K562 (cell line): Measurements from ENCODE around the gene NLGN3. TPM values are rescaled to one million over a fixed set of nuclear protein-coding genes. Genes with fewer than 3 reads are reported as not detected.

Experiments used
- ATAC-seq: fragments of 200-7000 bp; cut with Tn5 transposase; 3 replicates; pipeline ENCODE4 v1.9.1; 2020; ENCODE audit warnings: moderate library complexity
- BruUV-seq: library from RNA; stranded (reverse); fragments of 400-500 nt; replicated peaks from 2 replicates; lab custom pipeline; 2021; lab: Mats Ljungman, UMichigan
- CTCF ChIA-PET: fragments of 300-600 bp; formaldehyde crosslinking; extraction: SDS; loops from one replicate; lab custom pipeline; 2021; ENCODE audit warnings: low intra/inter-chr PET ratio; lab: Yijun Ruan, JAX
- POLR2A ChIA-PET: fragments of 300-600, 350-650 bp; sonication (Branson Sonifier 250); formaldehyde crosslinking; extraction: SDS; loops from one replicate; lab custom pipeline; 2021; ENCODE audit warnings: antibody characterized with exemption, inconsistent platforms; lab: Yijun Ruan, JAX
- DNase-seq, 4 experiments: peaks; one replicate each; pipeline versions ENCODE4 v3.0.0 to v3.0.0-alpha.2; 2011 to 2018; ENCODE audit warnings: low spot score in 3 of 4, mixed read lengths in 3 of 4; ENCODE audit errors: extremely low read depth in 1 of 4
- FAIRE-seq: peaks from 2 replicates; lab custom pipeline; 2011; peaks lifted over from hg19 to GRCh38; lab: Jason Lieb, UNC
- H2AFZ ChIP-seq: 2 replicates; pipeline ENCODE4 v1.6.0; 2011; ENCODE audit warnings: low read depth, low read length, control low read depth, inconsistent platforms
- H3K27ac ChIP-seq: fragments of 200-600 bp; 3 replicates; pipeline ENCODE4 v1.8.0; 2011; ENCODE audit warnings: low read depth, mild to moderate bottlenecking, control low read depth, inconsistent platforms, low read length, moderate library complexity, mixed read lengths; ENCODE audit errors: extremely low read depth
- H3K27me3 ChIP-seq, 2 experiments: fragments of 300-600 bp in 1 of 2; 2 replicates in 1 of 2; 3 replicates in 1 of 2; pipeline versions ENCODE4 v1.6.0 to v1.8.0; 2011; ENCODE audit warnings: inconsistent platforms in 2 of 2, low read length in 2 of 2, mild to moderate bottlenecking in 1 of 2, mixed read lengths in 1 of 2, moderate library complexity in 1 of 2; ENCODE audit not compliant: control insufficient read depth in 2 of 2, insufficient read depth in 2 of 2
- H3K36me3 ChIP-seq: fragments of 300-600 bp; 3 replicates; pipeline ENCODE4 v1.8.0; 2011; ENCODE audit warnings: mild to moderate bottlenecking, low read length, inconsistent platforms; ENCODE audit not compliant: control insufficient read depth, insufficient read depth
- H3K4me1 ChIP-seq, 2 experiments: fragments of 200-600 bp in 1 of 2; replicated peaks in 1 of 2; 2 replicates in 1 of 2; 3 replicates in 1 of 2; pipeline versions ENCODE4 v1.5.1 to v1.8.0; 2011; ENCODE audit warnings: inconsistent platforms in 2 of 2, low read length in 2 of 2, mild to moderate bottlenecking in 1 of 2, mixed read lengths in 1 of 2, moderate library complexity in 1 of 2; ENCODE audit not compliant: control insufficient read depth in 2 of 2, insufficient read depth in 2 of 2
- H3K4me2 ChIP-seq: 2 replicates; pipeline ENCODE4 v1.6.1; 2011; ENCODE audit warnings: low read length, control low read depth, inconsistent platforms, mixed read lengths; ENCODE audit not compliant: insufficient read depth
- H3K4me3 ChIP-seq: fragments of 200-600 bp; sonication (generic), shearing (Covaris generic); 2 replicates; pipeline ENCODE4 v1.5.1; 2016; ENCODE audit warnings: control low read depth, inconsistent platforms
- H3K79me2 ChIP-seq: fragments of 200-600 bp; 3 replicates; pipeline ENCODE4 v1.8.0; 2011; ENCODE audit warnings: low read length, inconsistent platforms; ENCODE audit not compliant: control insufficient read depth, insufficient read depth
- H3K9ac ChIP-seq, 2 experiments: 2 replicates each; pipeline versions ENCODE4 v1.6.0 to v1.6.1; 2011; ENCODE audit warnings: low read depth in 2 of 2, low read length in 2 of 2, control low read depth in 1 of 2, inconsistent platforms in 1 of 2, mild to moderate bottlenecking in 1 of 2, mixed read lengths in 1 of 2; ENCODE audit not compliant: insufficient read depth in 1 of 2
- H3K9me1 ChIP-seq: one replicate; pipeline ENCODE4 v1.6.0; 2011; ENCODE audit warnings: inconsistent platforms, mild to moderate bottlenecking, low read length, moderate library complexity; ENCODE audit not compliant: control insufficient read depth, insufficient read depth
- H3K9me3 ChIP-seq: replicated peaks from 2 replicates; pipeline ENCODE4 v1.5.1; 2011; ENCODE audit warnings: low read depth, low read length, inconsistent platforms; ENCODE audit not compliant: control insufficient read depth, insufficient read depth
- H4K20me1 ChIP-seq: replicated peaks from 2 replicates; pipeline ENCODE4 v1.6.1; 2011; ENCODE audit warnings: low read length, inconsistent platforms, mixed read lengths; ENCODE audit not compliant: control insufficient read depth, insufficient read depth
- AFF4 ChIP-seq: sonication (generic); formaldehyde crosslinking; IDR thresholded peaks from 2 replicates; pipeline ENCODE4 v1.8.0; 2023; ENCODE audit warnings: mild to moderate bottlenecking, missing genetic modification reagents
- HCFC1 ChIP-seq: IDR thresholded peaks from 2 replicates; pipeline ENCODE4 v1.6.1; 2012; ENCODE audit warnings: low read depth, low read length, improper control_type of control experiment
- KLF16 ChIP-seq: IDR thresholded peaks from 2 replicates; pipeline ENCODE4 v1.6.1; 2016; ENCODE audit warnings: antibody characterized with exemption
- NUFIP1 ChIP-seq: fragments of 450-650 bp; IDR thresholded peaks from 2 replicates; pipeline ENCODE4 v1.6.1; 2018; ENCODE audit not compliant: partially characterized antibody
- PTRF ChIP-seq: fragments of 450-650 bp; IDR thresholded peaks from 2 replicates; pipeline ENCODE4 v1.6.1; 2016; ENCODE audit warnings: mild to moderate bottlenecking, missing genetic modification characterization, missing compliant biosample characterization
- RCOR1 ChIP-seq, 2 experiments: IDR thresholded peaks; 2 replicates each; pipeline ENCODE4 v1.6.1; 2012; ENCODE audit warnings: low read depth in 2 of 2, low read length in 2 of 2, borderline replicate concordance in 1 of 2, improper control_type of control experiment in 1 of 2
- SFPQ ChIP-seq: fragments of 200-400 bp; formaldehyde crosslinking; IDR thresholded peaks from 2 replicates; pipeline ENCODE4 v1.6.1; 2017; ENCODE audit warnings: mild to moderate bottlenecking, low read depth, low read length, moderate library complexity
- SREBF2 ChIP-seq: sonication (generic); formaldehyde crosslinking; IDR thresholded peaks from 2 replicates; pipeline ENCODE4 v1.4.0; 2020; ENCODE audit warnings: mild to moderate bottlenecking, missing genetic modification reagents
- SRSF1 ChIP-seq: fragments of 200-400 bp; formaldehyde crosslinking; IDR thresholded peaks from 2 replicates; pipeline ENCODE4 v1.6.1; 2017; ENCODE audit warnings: mild to moderate bottlenecking, low read depth, low read length, moderate library complexity
- TCF15 ChIP-seq: fragments of 250-450 bp; sonication (Bioruptor Pico); IDR thresholded peaks from 2 replicates; pipeline ENCODE4 v1.8.0; 2022; ENCODE audit warnings: moderate library complexity, mild to moderate bottlenecking, inconsistent platforms
- TCFL5 ChIP-seq: fragments of 250-450 bp; sonication (Bioruptor Pico); conservative IDR thresholded peaks from 2 replicates; pipeline ENCODE4 v1.6.1; 2021; ENCODE audit warnings: mild to moderate bottlenecking, moderate library complexity, matching md5 sums
- ZNF165 ChIP-seq: fragments of 250-450 bp; sonication (Bioruptor Pico); IDR thresholded peaks from 2 replicates; pipeline ENCODE4 v1.4.0; 2020; ENCODE audit warnings: borderline replicate concordance
- WGBS: fragments of 100-300 bp; shearing (Covaris generic); methylation state at CpG from one replicate; pipeline ENCODE4 v1.1.6; 2016; ENCODE audit warnings: low coverage, mixed read lengths; ENCODE audit not compliant: insufficient coverage; ENCODE audit errors: missing lambda C conversion rate; 5-methylcytosine and 5-hydroxymethylcytosine counted together
- in situ Hi-C: fragments of 300-500 bp; cut with MboI; formaldehyde crosslinking; loops from 4 replicates; pipeline ENCODE4 v1.15.0; 2018; ENCODE audit warnings: inconsistent platforms, mixed read lengths
- intact Hi-C: fragments of 100-400 bp; cut with micrococcal nuclease; formaldehyde crosslinking; loops from 2 replicates; pipeline ENCODE4 v1.14.2; 2022
- polyA plus RNA-seq, 8 experiments: library from polyadenylated mRNA; depleted of rRNA in 4 of 8; stranded (reverse) in 5 of 8; unstranded in 3 of 8; fragments of >200 nt; fragmentation: Nextera tagmentation in 2 of 8; fragmentation: Illumina TruSeq in 1 of 8; extraction: Ambion mirVana in 2 of 8; extraction: Trizol in 1 of 8; gene quantifications; 2 replicates each; pipeline versions ENCODE4 v1.2.1 to v1.2.3, GENCODE V29; 2011 to 2014; ENCODE audit warnings: inconsistent platforms in 1 of 8, missing spikeins in 1 of 8
- total RNA-seq, 7 experiments: library from RNA; depleted of rRNA in 6 of 7; stranded (reverse); fragments of >200 nt in 6 of 7; fragmentation: Illumina TruSeq in 2 of 7; extraction: Trizol in 2 of 7; gene quantifications; 2 replicates each; pipeline versions ENCODE4 v1.2.1 to v1.2.3, GENCODE V29; 2011 to 2021; ENCODE audit warnings: low replicate concordance in 1 of 7

The NLGN3 gene
- total and polyA plus RNA-seq, 9 of the 15 experiments (the other 6 are each of a cell fraction or from before 2014, with no cell fraction given), result 0.03 to 0.86 (median 0.25) TPM

GRCh38 chrX:71107762-71108360, 36.8 kb upstream of the NLGN3 start (continued):
- TF ChIP-seq HCFC1 (no peak), ZNF165 (CRISPR knock-in tag) (no peak), RCOR1 (IDR thresholded peaks at IDR 0.05; ENCODE audit: borderline replicate concordance in 1 of 2, low read depth in 2 of 2, low read length in 2 of 2) (no peak), TCFL5 (CRISPR knock-in tag) (no peak)

- ChIA-PET POLR2A (interaction anchor here (1.3 kb wide), 1 partner anchor 22 kb away, joined by 4 read pairs; no protein-coding TSS in a partner anchor), CTCF (no interaction called here)
- no peaks in the 10 kb centered on the region for H4K20me1 ChIP-seq
- no peak overlapping the region; the same call in 2 of the 3 replicates for H3K27ac ChIP-seq
- peaks cover 21% of the 10 kb centered on the region; the same call in 2 of the 3 replicates for H3K79me2 ChIP-seq
- H2AFZ ChIP-seq, result no peak overlapping the region
- DNase-seq, result no peak
- no peaks in the 10 kb centered on the region for H3K9me3 ChIP-seq
- WGBS, result 93% methylated on average over 6 of the region's 6 CpGs
- H3K9me1 ChIP-seq, result no peaks in the 10 kb centered on the region
- no TSS peak for BruUV-seq
- no peaks in the 10 kb centered on the region for H3K27me3 ChIP-seq
- no peak overlapping the region for H3K4me3 ChIP-seq
- ATAC-seq, result peak; percentile 13; the same call in 1 of the 3 replicates
- in situ Hi-C loops, result no loop called here
- no peak for TF ChIP-seq PTRF (tag)
- no peak for TF ChIP-seq SRSF1
- no peak for TF ChIP-seq SFPQ
- no peak for TF ChIP-seq TCF15 (CRISPR knock-in tag)
- TF ChIP-seq NUFIP1, result no peak
- no peak for TF ChIP-seq AFF4
- TF ChIP-seq SREBF2, result no peak
- TF ChIP-seq KLF16, result no peak
- TF ChIP-seq, all 486 proteins: peak for 0
- no peak overlapping the region for H3K4me2 ChIP-seq
- no peak overlapping the region for H3K9ac ChIP-seq
- H3K4me1 ChIP-seq, result peaks cover 37 to 72% of the 10 kb centered on the region in 2 experiments
- FAIRE-seq, result no peak
- intact Hi-C loops, result no loop called here
- H3K36me3 ChIP-seq, result no peaks in the 10 kb centered on the region
Measured at GRCh38 chrX:71109051-71109450, 35.6 kb upstream of the NLGN3 start.
